ENCODE results near the gene FUNDC2.
"Not testable (repeated sequence)": the region's sequence is repeated elsewhere in the genome, so short reads cannot be mapped to it uniquely, and the experiment has no call there.

FUNDC2 gene, protein sequence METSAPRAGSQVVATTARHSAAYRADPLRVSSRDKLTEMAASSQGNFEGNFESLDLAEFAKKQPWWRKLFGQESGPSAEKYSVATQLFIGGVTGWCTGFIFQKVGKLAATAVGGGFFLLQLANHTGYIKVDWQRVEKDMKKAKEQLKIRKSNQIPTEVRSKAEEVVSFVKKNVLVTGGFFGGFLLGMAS

DNA sequence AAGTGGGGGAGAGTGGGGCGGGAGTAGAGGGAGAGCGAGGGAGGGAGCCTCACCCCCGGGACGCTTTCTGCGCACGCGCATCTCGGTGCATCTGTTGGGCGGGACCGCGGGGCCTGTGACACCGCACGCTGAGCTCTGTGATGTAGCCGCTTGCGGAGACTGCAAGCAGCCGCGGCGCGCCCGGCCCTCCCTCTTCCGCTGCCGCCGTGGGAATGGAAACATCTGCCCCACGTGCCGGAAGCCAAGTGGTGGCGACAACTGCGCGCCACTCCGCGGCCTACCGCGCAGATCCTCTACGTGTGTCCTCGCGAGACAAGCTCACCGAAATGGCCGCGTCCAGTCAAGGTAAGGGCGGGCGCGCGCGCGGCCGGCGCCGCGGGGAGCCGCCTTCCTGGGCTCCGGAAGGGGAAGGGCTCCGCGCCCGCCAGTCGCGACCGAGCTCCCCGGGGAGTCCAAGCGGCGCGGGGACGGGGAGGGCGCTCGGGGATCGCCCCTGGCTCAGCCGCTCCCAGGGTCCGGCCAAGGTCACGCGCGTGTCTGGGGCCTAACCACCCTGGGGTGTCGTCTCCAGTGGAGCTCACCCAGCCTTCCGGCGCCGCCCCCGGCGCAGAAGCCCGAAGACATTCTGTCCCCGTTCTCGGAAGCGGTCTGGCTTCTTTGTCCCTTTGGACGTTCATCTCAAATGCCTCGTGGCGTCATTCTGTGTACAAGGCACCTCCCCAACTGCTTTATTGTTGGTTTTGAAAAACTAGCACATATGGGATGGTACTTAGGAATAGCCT, at the start of gene FUNDC2:
FUNDC2 (plus strand) TSS at position 118 of the 782 bp plus-strand sequence; CDS start at position 213, 95 bp downstream.
- peak; percentile 80 to 86 for DNase-seq (ENCODE audit: low read depth in 1 of 2, low spot score in 1 of 2)

- no peak for DNase-seq (ENCODE audit: low read depth in 1 of 2, low spot score in 1 of 2)
Observed at GRCh38 chrX:154979629-154980028, 47.0 kb upstream of the FUNDC2 start.

- peak; percentile 48 to 53 for DNase-seq (ENCODE audit: low read depth in 1 of 2, low spot score in 1 of 2)
Observed at GRCh38 chrX:154980330-154981115, 46.1 kb upstream of the FUNDC2 start.

DNA sequence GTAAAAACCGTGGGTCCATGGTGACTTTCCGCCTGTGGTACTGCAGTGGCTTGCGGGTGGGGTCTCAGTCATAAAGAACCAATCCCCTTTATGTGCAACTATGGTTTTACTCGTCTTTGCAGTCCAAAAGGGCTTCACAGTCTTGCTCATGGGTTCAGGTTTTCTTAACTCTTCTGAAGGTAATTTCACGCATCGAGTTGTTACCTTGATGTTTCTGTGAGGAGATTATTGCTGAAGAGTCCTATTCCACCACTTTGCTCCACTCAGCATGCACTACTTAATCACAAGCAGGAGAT, 45.6 kb upstream of the FUNDC2 start:
- no peak for DNase-seq (ENCODE audit: low read depth in 1 of 2, low spot score in 1 of 2)

- DNase-seq (ENCODE audit: low read depth in 1 of 2, low spot score in 1 of 2) = no peak
Observed at GRCh38 chrX:154986826-154987575, 39.6 kb upstream of the FUNDC2 start.

DNA sequence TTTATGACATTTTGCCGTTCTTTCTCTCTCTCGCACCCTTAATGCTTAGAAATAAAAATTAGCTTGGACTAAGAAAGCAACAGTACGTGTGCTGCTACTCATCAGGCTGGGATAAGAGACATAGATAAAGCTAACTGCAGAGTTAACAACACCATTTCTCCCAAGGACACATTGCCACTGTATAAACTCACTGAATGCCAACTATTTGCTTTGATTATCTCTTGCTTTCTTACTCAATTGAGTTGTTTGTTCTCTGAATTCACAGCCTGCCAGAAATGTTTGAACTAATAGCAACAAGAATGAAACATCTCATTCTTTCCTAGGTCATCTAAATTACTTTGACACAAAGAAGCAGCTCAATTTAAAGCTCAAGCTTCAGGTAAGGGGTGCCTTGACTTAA, 38.7 kb upstream of the FUNDC2 start:
- no peak for DNase-seq (ENCODE audit: low read depth in 1 of 2, low spot score in 1 of 2)

GRCh38 chrX:154988719-154989118, 37.9 kb upstream of the FUNDC2 start:
- DNase-seq (ENCODE audit: low read depth in 1 of 2, low spot score in 1 of 2) = no peak

DNA sequence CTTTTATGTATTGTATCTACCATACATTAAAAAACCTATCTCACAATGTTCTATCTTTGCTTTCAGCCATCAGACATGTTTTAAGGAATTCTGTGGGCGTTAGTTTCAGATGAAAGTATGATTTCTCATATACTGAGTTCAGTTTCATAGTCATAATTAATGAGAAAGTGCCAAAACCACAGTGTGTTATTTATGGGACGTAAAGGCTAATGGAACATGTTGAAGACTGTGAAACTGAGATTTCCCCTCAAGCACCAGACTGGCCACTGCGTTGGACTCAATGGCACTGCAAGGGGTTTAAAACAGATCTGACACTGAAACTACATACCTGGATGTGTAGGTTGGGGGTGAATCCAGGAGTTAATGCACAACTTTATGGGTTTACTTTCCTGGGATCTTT, 36.1 kb upstream of the FUNDC2 start:
- no peak for DNase-seq (ENCODE audit: low read depth in 1 of 2, low spot score in 1 of 2)

GRCh38 chrX:154991039-154991438, 35.6 kb upstream of the FUNDC2 start:
- DNase-seq (ENCODE audit: low read depth in 1 of 2, low spot score in 1 of 2) = no peak

DNA sequence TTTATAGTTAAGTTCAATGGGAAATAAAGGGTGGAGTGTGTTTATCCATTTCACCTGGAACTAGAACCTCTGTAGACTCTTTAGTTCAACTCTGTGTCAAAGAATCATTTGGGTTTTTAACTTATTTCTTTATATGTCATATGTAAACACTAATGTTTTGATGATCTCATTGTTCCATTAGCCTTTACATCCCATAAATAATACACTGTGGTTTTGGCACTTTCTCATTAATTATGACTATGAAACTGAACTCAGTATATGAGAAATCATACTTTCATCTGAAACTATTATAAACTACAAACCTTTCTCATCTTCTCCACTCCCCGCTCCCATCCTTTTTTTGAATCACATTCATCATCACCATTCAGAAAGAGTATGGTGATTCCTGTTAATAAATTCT, 35.2 kb upstream of the FUNDC2 start:
- DNase-seq (ENCODE audit: low read depth in 1 of 2, low spot score in 1 of 2) = no peak

- no peak for DNase-seq (ENCODE audit: low read depth in 1 of 2, low spot score in 1 of 2)
Observed at GRCh38 chrX:154998204-154998880, 28.3 kb upstream of the FUNDC2 start.

GRCh38 chrX:155000841-155001240, 25.8 kb upstream of the FUNDC2 start:
- no peak for DNase-seq (ENCODE audit: low read depth in 1 of 2, low spot score in 1 of 2)

- no peak for DNase-seq (ENCODE audit: low read depth in 1 of 2, low spot score in 1 of 2)
Observed at GRCh38 chrX:155001873-155002272, 24.8 kb upstream of the FUNDC2 start.

DNA sequence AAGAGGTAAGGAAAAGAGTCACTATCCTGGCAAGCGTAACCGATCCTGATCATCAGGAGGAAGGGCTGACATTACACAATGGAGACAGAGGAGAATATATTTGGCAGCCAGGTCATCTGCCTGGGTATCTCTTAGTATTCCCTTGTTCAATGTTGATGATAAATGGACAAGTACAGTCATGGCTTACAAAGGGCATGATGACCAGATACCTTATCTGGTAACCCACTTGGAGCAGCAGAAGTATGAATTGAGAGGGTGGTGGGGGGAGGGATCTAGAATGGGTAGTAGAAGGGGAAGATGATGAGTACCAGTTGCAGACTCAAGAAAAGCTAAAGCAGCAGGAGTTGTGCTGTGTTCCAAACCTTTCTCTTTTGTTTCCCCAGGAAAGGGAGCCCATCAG, 21.5 kb upstream of the FUNDC2 start:
- no peak for DNase-seq (ENCODE audit: low read depth in 1 of 2, low spot score in 1 of 2)

- DNase-seq (ENCODE audit: low read depth in 1 of 2, low spot score in 1 of 2) = not testable (repeated sequence)
Observed at GRCh38 chrX:155006379-155006778, 20.3 kb upstream of the FUNDC2 start.

GRCh38 chrX:155006913-155007671, 19.6 kb upstream of the FUNDC2 start:
- not testable (repeated sequence) for DNase-seq (ENCODE audit: low read depth in 1 of 2, low spot score in 1 of 2)

DNA sequence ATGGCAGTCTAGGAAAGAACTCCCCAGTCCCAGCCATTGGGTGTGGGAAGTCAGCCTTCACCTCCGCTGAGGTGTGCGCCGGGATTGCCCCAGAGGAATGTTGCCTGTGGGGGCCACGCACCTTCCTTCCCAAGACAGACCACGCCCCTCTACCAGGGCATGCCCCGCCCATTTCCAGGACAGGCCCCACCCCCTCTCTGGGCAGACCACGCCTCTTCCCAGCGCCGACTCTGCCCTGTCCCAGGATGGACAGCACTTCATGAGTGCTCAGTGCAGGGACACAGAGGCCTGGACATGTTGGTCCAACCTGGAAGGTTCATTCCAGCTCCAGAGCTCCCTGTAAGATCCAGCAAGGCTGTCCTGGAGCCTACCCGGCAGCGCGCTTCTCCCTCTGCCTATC, 18.1 kb upstream of the FUNDC2 start:
- DNase-seq (ENCODE audit: low read depth in 1 of 2, low spot score in 1 of 2) = not testable (repeated sequence)

DNA sequence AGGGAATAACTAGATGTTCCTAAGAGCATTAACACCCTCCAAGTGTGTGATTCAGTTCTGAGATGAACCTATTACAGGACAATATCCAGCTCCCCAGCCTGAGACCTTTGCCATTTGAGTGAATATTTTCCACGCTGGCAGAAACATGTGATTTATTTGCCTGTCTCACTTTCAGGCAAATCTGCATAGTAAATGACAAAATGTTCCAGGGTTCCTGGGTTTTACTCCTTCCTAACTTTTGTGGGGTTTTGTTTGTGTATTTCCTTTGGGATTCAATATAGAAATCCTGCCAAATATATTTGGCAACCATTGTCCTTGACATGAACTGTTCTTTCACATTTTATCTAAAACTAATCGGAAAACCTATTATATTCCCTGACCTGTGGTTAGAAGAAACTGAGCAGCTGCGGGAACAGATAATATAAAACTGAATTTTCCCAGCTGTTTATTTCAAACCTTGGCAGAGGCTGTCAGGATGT, 16.6 kb upstream of the FUNDC2 start:
- no peak for DNase-seq (ENCODE audit: low read depth in 1 of 2, low spot score in 1 of 2)

DNA sequence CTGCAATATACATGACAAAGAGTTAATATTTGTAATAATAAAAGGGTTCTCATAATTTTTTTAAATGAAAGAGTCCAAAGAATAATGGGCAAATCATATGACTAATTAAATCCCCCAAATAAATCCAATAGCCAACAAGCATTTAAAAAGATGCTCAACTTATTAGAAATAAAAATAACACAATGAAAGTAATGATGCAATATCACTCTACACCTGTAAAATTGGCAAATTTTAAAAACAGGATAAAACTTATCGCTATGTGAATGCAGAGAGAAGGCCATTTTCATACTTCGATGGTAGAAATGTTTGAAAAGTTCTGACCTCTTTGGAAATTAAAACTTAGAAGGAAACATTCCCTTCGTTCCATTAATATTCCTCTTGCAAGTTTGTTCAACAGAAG, 6.1 kb upstream of the FUNDC2 start:
- no peak for DNase-seq (ENCODE audit: low read depth in 1 of 2, low spot score in 1 of 2)

GRCh38 chrX:155022585-155022984, 4.1 kb upstream of the FUNDC2 start, which contains the start of gene F8:
F8 (minus strand) TSS chrX:155022723; CDS start chrX:155022552, 171 bp downstream.
- no peak for DNase-seq (ENCODE audit: low read depth in 1 of 2, low spot score in 1 of 2)

Data from activated T-helper 1 cell treated with anti-CD3 and anti-CD28 coated beads, Interleukin-2, amount 50 U/mL, for 16 hours (primary cell).